OCI-LY3 (cell line): ENCODE data around the gene UXT.

ENCODE experiments used
- CTCF ChIP-seq: fragments of 200-600, 300-600 bp; sonication (generic); IDR thresholded peaks from 2 replicates; pipeline ENCODE4 v1.5.1; 2014; ENCODE audit warnings: antibody characterized with exemption, low read length, low read depth
- EZH2phosphoT487 ChIP-seq: fragments of 200-600 bp; shearing (Covaris generic); IDR thresholded peaks from 2 replicates; pipeline ENCODE4 v1.6.1; 2018; ENCODE audit warnings: antibody characterized with exemption, mixed run types, low read depth

GRCh38 chrX:47664737-47665136 is 5.8 kb upstream of the UXT start:
- no peak for TF ChIP-seq CTCF
- TF ChIP-seq EZH2phosphoT487 = no peak
